Aorta (tissue), 5 donors: ENCODE measurements around the gene BMAL1. TPM values are rescaled to one million over a fixed set of nuclear protein-coding genes. Genes with fewer than 3 reads are reported as not detected.
A peak's percentile ranks its signal among the peaks of the same experiment; 100 is the strongest.

Source experiments
- ATAC-seq: fragments of 200-7000 bp; cut with Tn5 transposase; one replicate; pipeline ENCODE4 v1.9.1; 2022; ENCODE audit warnings: moderate library complexity; ENCODE audit not compliant: low FRiP score
- DNase-seq, 2 donors: peaks; one replicate each; pipeline ENCODE4 v3.0.0-alpha.2; 2020
- H3K27ac ChIP-seq, 2 donors: one replicate each; pipeline ENCODE4 v1.5.1; 2013; ENCODE audit warnings: low read length in 2 of 2, mild to moderate bottlenecking in 2 of 2, moderate library complexity in 2 of 2, control low read depth in 1 of 2, inconsistent platforms in 1 of 2, low read depth in 1 of 2
- H3K27me3 ChIP-seq, 2 donors: one replicate each; pipeline ENCODE4 v1.6.1; 2013; ENCODE audit warnings: control low read depth in 1 of 2, low read length in 1 of 2, mild to moderate bottlenecking in 1 of 2, moderate library complexity in 1 of 2; ENCODE audit not compliant: insufficient read depth in 2 of 2, control insufficient read depth in 1 of 2
- H3K36me3 ChIP-seq, 2 donors: one replicate each; pipeline ENCODE4 v1.6.1; 2013; ENCODE audit warnings: control low read depth in 1 of 2, low read length in 1 of 2, mild to moderate bottlenecking in 1 of 2; ENCODE audit not compliant: insufficient read depth in 2 of 2, control insufficient read depth in 1 of 2
- H3K4me1 ChIP-seq, 2 donors: one replicate each; pipeline ENCODE4 v1.6.1; 2013; ENCODE audit warnings: low read length in 2 of 2, control low read depth in 1 of 2, mild to moderate bottlenecking in 1 of 2, moderate library complexity in 1 of 2; ENCODE audit not compliant: insufficient read depth in 2 of 2, control insufficient read depth in 1 of 2
- H3K4me3 ChIP-seq, 2 donors: one replicate each; pipeline ENCODE4 v1.5.1; 2013; ENCODE audit warnings: low read length in 2 of 2, control low read depth in 1 of 2, mild to moderate bottlenecking in 1 of 2
- H3K9me3 ChIP-seq: one replicate; pipeline ENCODE4 v1.6.1; 2013; ENCODE audit warnings: mild to moderate bottlenecking, low read length; ENCODE audit not compliant: control insufficient read depth
- WGBS, 2 donors: extraction: QIAGEN DNeasy Blood & Tissue Kit; methylation state at CpG; one replicate each; pipeline ENCODE4 v1.1.7; 2013; 5-methylcytosine and 5-hydroxymethylcytosine counted together
- intact Hi-C, 2 donors: fragments of 100-400 bp; cut with DNase I; formaldehyde crosslinking; loops; one replicate each; pipeline versions ENCODE4 v1.14.2 to v1.15.0; 2022
- long read RNA-seq, 2 donors: library from polyadenylated mRNA; unstranded; transcript quantifications; one replicate each; pipeline ENCODE4 v2.0.0, GENCODE V29; 2020 to 2021
- polyA plus RNA-seq, 2 donors: library from polyadenylated mRNA; stranded (reverse); fragments of 200-250 nt; gene quantifications; one replicate each; pipeline ENCODE4 v1.2.3, GENCODE V29; 2013
- total RNA-seq, 2 donors: library from RNA; stranded (reverse); fragmentation: NEBNext Ultra II Directional; extraction: Animal tissue kit (Norgen Biotek cat#: 25700); gene quantifications; one replicate each; pipeline ENCODE4 v1.2.1, GENCODE V29; 2021
- donor health status: healthy with polysubstance abuse.
- donor health status: Bipolar disorder and iron deficiency.
- donor health status: DM: no; HTN: no; CAD: no.
- donor health status: DM: no; HTN: no; CAD: no.
- donor health status: DM: yes; HTN: yes; CAD: no.

Gene BMAL1
- total RNA-seq (10 to 100 TPM; 24.6 to 35.9 TPM), polyA plus RNA-seq (10 to 100 TPM; 11.7 to 38.4 TPM)
- long read RNA-seq, donor 1, transcript ARNTL-205 (20 exons, 2,745 nt): major isoform, 5 of 43 reads
- long read RNA-seq, donor 1, partial matches to known transcripts: 4 of 43 reads
- long read RNA-seq, donor 1, other reads (novel, unspliced or antisense): 29 of 43 reads
- long read RNA-seq, donor 2, partial matches to known transcripts: 3 of 9 reads
- long read RNA-seq, donor 2, other reads (novel, unspliced or antisense): 5 of 9 reads

GRCh38 chr11:13277768-13278608 lies at the start of gene BMAL1:
TSS of gene BMAL1 (plus strand) at chr11:13277790. CDS start at chr11:13354309, 76,519 bp downstream.
- DNase-seq (peak; percentile 79 to 85), ATAC-seq (peak; percentile 44)
- peak within 1 kb of the TSS; percentile 87 to 99 for H3K4me3 ChIP-seq
- intact Hi-C loops: loop anchor here in 1 of 2 donors (2.0 to 5.0 kb wide), 3 partner anchors 39 to 185 kb away; partner anchors contain the start of gene BTBD10
- H3K36me3 ChIP-seq: no peaks in the 10 kb centered on the region
- peak within 1 kb of the TSS; percentile 54 to 77 for H3K27ac ChIP-seq
- H3K4me1 ChIP-seq: peaks cover 0 to 5% of the 10 kb centered on the region in 2 donors
- H3K9me3 ChIP-seq: no peaks in the 10 kb centered on the region
- WGBS, 2 donors: 1% methylated on average over 61 to 95 of the region's 95 CpGs
- no peaks in the 10 kb centered on the region for H3K27me3 ChIP-seq

- 93 to 94% methylated on average over 4 of the region's 4 CpGs for WGBS, 2 donors
- no peak overlapping the region for H3K27ac ChIP-seq
- no peaks in the 10 kb centered on the region for H3K4me1 ChIP-seq
- H3K9me3 ChIP-seq: no peaks in the 10 kb centered on the region
- ATAC-seq (no peak), DNase-seq (no peak)
- H3K4me3 ChIP-seq: no peak overlapping the region
- intact Hi-C loops: no loop called here
- no peaks in the 10 kb centered on the region for H3K36me3 ChIP-seq
- H3K27me3 ChIP-seq: no peaks in the 10 kb centered on the region
These were observed 49.0 kb upstream of the BMAL1 start for GRCh38 chr11:13228572-13228971.

- H3K9me3 ChIP-seq: no peaks in the 10 kb centered on the region
- intact Hi-C loops: no loop called here
- no peaks in the 10 kb centered on the region for H3K27me3 ChIP-seq
- ATAC-seq: peak; percentile 42
- WGBS, 2 donors: 18 to 31% methylated on average over 4 of the region's 4 CpGs
- H3K27ac ChIP-seq: no peak overlapping the region
- no peaks in the 10 kb centered on the region for H3K4me1 ChIP-seq
- no peak overlapping the region for H3K4me3 ChIP-seq
- no peaks in the 10 kb centered on the region for H3K36me3 ChIP-seq
- no peak for DNase-seq
These were observed 48.5 kb upstream of the BMAL1 start for GRCh38 chr11:13229136-13229535.

- Histone ChIP-seq H3K36me3 (no peaks in the 10 kb centered on the region), H3K4me3 (no peak overlapping the region), H3K4me1 (no peaks in the 10 kb centered on the region), H3K27ac (no peak overlapping the region), H3K27me3 (no peaks in the 10 kb centered on the region), H3K9me3 (no peaks in the 10 kb centered on the region)
- WGBS, 2 donors: 29 to 38% methylated on average over 2 of the region's 2 CpGs
- intact Hi-C loops: no loop called here
- DNase-seq (no peak), ATAC-seq (peak; percentile 78)
These were observed 47.8 kb upstream of the BMAL1 start for GRCh38 chr11:13229711-13230318.

GRCh38 chr11:13233173-13233745 lies 44.3 kb upstream of the BMAL1 start:
- no peak for DNase-seq
- Histone ChIP-seq H3K27me3 (no peaks in the 10 kb centered on the region), H3K4me1 (no peaks in the 10 kb centered on the region), H3K27ac (no peak overlapping the region), H3K4me3 (no peak overlapping the region), H3K36me3 (no peaks in the 10 kb centered on the region), H3K9me3 (peaks cover 3% of the 10 kb centered on the region)
- ATAC-seq: no peak
- intact Hi-C loops: no loop called here
- 79 to 92% methylated on average over 1 of the region's 1 CpG for WGBS, 2 donors

GRCh38 chr11:13235895-13236294 lies 41.7 kb upstream of the BMAL1 start:
- Histone ChIP-seq H3K36me3 (no peaks in the 10 kb centered on the region), H3K4me3 (no peak overlapping the region), H3K27ac (no peak overlapping the region), H3K27me3 (no peaks in the 10 kb centered on the region), H3K4me1 (no peaks in the 10 kb centered on the region), H3K9me3 (peaks cover 3% of the 10 kb centered on the region)
- intact Hi-C loops: no loop called here
- no peak for ATAC-seq
- no peak for DNase-seq
- WGBS, 2 donors: 58 to 92% methylated on average over 3 of the region's 3 CpGs

GRCh38 chr11:13236626-13237025 lies 41.0 kb upstream of the BMAL1 start:
- H3K4me3 ChIP-seq: no peak overlapping the region
- H3K9me3 ChIP-seq: peaks cover 3% of the 10 kb centered on the region
- no peak overlapping the region for H3K27ac ChIP-seq
- 74 to 93% methylated on average over 2 of the region's 2 CpGs for WGBS, 2 donors
- intact Hi-C loops: no loop called here
- H3K27me3 ChIP-seq: no peaks in the 10 kb centered on the region
- DNase-seq (no peak), ATAC-seq (no peak)
- no peaks in the 10 kb centered on the region for H3K36me3 ChIP-seq
- H3K4me1 ChIP-seq: no peaks in the 10 kb centered on the region

GRCh38 chr11:13237761-13238160 lies 39.8 kb upstream of the BMAL1 start:
- H3K36me3 ChIP-seq: no peaks in the 10 kb centered on the region
- ATAC-seq: no peak
- intact Hi-C loops: no loop called here
- H3K27me3 ChIP-seq: no peaks in the 10 kb centered on the region
- no peak overlapping the region for H3K4me3 ChIP-seq
- H3K27ac ChIP-seq: no peak overlapping the region
- H3K4me1 ChIP-seq: no peaks in the 10 kb centered on the region
- peaks cover 3% of the 10 kb centered on the region for H3K9me3 ChIP-seq
- 50 to 59% methylated on average over 7 of the region's 7 CpGs for WGBS, 2 donors
- DNase-seq: no peak
